ENCODE results near the gene JAML. TPM values are rescaled to one million over a fixed set of nuclear protein-coding genes. Genes with fewer than 3 reads are reported as not detected.

JAML gene
- total RNA-seq, 1 experiment from 2014 or later: not detected

DNA sequence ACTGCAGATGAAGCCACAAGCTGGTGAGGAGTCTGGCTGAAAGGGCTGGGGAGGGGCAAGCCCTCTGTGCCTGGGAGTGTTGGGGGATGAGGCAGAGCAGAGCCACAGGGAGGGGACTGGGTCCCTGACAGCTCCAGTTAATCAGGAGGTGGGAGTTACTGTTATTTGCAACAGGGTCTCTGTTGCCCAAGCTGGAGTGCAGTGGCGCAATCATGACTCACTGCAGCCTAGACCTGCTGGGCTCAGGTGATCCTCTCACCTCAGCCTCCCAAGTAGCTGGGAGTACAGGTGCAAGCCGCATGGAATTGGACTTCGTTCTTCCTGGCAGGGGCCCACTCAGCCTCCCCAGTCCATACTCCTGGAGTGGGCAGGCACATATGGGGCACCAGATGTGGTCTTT is 56.1 kb downstream of the JAML start:
- CTCF ChIA-PET: no interaction called here
- DNase-seq: peak; percentile 31
- intact Hi-C loops (cut with micrococcal nuclease; ENCODE audit: unreplicated experiment): no loop called here
- Mint-ChIP-seq H3K27ac (ENCODE audit: unreplicated experiment) (no peak overlapping the region), H3K4me3 (ENCODE audit: low read depth, unreplicated experiment) (no peak overlapping the region), H3K36me3 (ENCODE audit: insufficient read depth, unreplicated experiment) (no peaks in the 10 kb centered on the region), H3K9me3 (ENCODE audit: low read depth, unreplicated experiment) (no peaks in the 10 kb centered on the region), H3K4me1 (ENCODE audit: low read depth, unreplicated experiment) (no peaks in the 10 kb centered on the region), H3K27me3 (ENCODE audit: unreplicated experiment) (peaks cover 61% of the 10 kb centered on the region)
- no TSS peak for BruUV-seq (replicated peaks)
- TF ChIP-seq, protein P1, sequence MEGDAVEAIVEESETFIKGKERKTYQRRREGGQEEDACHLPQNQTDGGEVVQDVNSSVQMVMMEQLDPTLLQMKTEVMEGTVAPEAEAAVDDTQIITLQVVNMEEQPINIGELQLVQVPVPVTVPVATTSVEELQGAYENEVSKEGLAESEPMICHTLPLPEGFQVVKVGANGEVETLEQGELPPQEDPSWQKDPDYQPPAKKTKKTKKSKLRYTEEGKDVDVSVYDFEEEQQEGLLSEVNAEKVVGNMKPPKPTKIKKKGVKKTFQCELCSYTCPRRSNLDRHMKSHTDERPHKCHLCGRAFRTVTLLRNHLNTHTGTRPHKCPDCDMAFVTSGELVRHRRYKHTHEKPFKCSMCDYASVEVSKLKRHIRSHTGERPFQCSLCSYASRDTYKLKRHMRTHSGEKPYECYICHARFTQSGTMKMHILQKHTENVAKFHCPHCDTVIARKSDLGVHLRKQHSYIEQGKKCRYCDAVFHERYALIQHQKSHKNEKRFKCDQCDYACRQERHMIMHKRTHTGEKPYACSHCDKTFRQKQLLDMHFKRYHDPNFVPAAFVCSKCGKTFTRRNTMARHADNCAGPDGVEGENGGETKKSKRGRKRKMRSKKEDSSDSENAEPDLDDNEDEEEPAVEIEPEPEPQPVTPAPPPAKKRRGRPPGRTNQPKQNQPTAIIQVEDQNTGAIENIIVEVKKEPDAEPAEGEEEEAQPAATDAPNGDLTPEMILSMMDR (IDR thresholded peaks at IDR 0.05; ENCODE audit: unreplicated experiment): no peak

- CTCF ChIA-PET: no interaction called here
- no peak for DNase-seq
- intact Hi-C loops (cut with micrococcal nuclease; ENCODE audit: unreplicated experiment): no loop called here
- TF ChIP-seq, protein P1 (IDR thresholded peaks at IDR 0.05; ENCODE audit: unreplicated experiment): no peak
- no peaks in the 10 kb centered on the region for H3K9me3 Mint-ChIP-seq (ENCODE audit: low read depth, unreplicated experiment)
- no peaks in the 10 kb centered on the region for H3K4me1 Mint-ChIP-seq (ENCODE audit: low read depth, unreplicated experiment)
- peaks cover 61% of the 10 kb centered on the region for H3K27me3 Mint-ChIP-seq (ENCODE audit: unreplicated experiment)
- no peaks in the 10 kb centered on the region for H3K36me3 Mint-ChIP-seq (ENCODE audit: insufficient read depth, unreplicated experiment)
- no peak overlapping the region for H3K27ac Mint-ChIP-seq (ENCODE audit: unreplicated experiment)
- H3K4me3 Mint-ChIP-seq (ENCODE audit: low read depth, unreplicated experiment): no peak overlapping the region
- no TSS peak for BruUV-seq (replicated peaks)
These were observed 56.5 kb downstream of the JAML start for GRCh38 chr11:118168316-118168715.

- intact Hi-C loops (cut with micrococcal nuclease; ENCODE audit: unreplicated experiment): no loop called here
- no TSS peak for BruUV-seq (replicated peaks)
- Mint-ChIP-seq H3K4me3 (ENCODE audit: low read depth, unreplicated experiment) (no peak overlapping the region), H3K9me3 (ENCODE audit: low read depth, unreplicated experiment) (no peaks in the 10 kb centered on the region), H3K36me3 (ENCODE audit: insufficient read depth, unreplicated experiment) (no peaks in the 10 kb centered on the region), H3K4me1 (ENCODE audit: low read depth, unreplicated experiment) (no peaks in the 10 kb centered on the region), H3K27ac (ENCODE audit: unreplicated experiment) (no peak overlapping the region), H3K27me3 (ENCODE audit: unreplicated experiment) (peaks cover 61% of the 10 kb centered on the region)
- TF ChIP-seq, protein P1 (IDR thresholded peaks at IDR 0.05; ENCODE audit: unreplicated experiment): no peak
- CTCF ChIA-PET: no interaction called here
- no peak for DNase-seq
These were observed 56.9 kb downstream of the JAML start for GRCh38 chr11:118167906-118168305.

DNA sequence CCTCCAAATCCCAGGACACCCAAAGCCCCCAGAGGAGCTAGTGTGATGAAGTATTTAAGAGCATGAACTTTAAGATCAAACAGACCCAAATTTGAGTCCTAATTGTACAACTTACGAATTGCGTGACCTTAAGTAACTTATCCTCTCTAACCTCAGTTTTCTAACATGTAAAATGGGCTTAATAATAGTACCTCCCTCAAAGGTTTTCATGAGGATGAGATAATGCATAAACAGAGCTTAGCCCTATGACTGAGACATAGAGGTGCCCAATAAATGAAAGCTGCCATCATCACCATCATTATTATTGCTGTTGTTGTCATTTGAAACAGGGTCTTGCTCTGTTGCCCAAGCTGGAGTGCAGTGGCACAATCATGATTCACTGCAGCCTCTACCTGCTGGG is 57.6 kb downstream of the JAML start:
- Mint-ChIP-seq H3K4me1 (ENCODE audit: low read depth, unreplicated experiment) (no peaks in the 10 kb centered on the region), H3K9me3 (ENCODE audit: low read depth, unreplicated experiment) (no peaks in the 10 kb centered on the region), H3K36me3 (ENCODE audit: insufficient read depth, unreplicated experiment) (no peaks in the 10 kb centered on the region), H3K4me3 (ENCODE audit: low read depth, unreplicated experiment) (no peak overlapping the region), H3K27me3 (ENCODE audit: unreplicated experiment) (peaks cover 61% of the 10 kb centered on the region), H3K27ac (ENCODE audit: unreplicated experiment) (no peak overlapping the region)
- BruUV-seq (replicated peaks): no TSS peak
- intact Hi-C loops (cut with micrococcal nuclease; ENCODE audit: unreplicated experiment): no loop called here
- TF ChIP-seq, protein P1 (IDR thresholded peaks at IDR 0.05; ENCODE audit: unreplicated experiment): no peak
- DNase-seq: no peak
- CTCF ChIA-PET: no interaction called here

DNA sequence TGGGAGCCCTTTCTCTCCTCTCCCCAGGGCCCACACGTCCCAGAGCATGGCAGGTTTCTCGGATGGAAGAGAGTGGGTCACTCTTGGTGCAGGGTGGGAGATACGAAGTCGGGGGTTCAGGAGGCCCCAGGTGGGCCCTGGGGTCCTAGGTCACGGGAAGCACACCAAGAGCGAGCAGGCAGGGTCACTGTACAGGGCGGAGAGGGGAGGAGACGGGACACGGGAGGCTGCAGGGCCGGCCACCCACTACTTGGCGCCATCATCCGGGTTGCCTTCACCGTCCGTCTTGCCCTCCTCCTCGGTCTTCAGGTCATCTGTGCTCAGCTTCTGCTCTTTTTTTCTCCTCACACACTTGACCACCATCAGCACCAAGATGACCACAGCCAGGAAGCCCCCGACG is 58.2 kb downstream of the JAML start:
- Mint-ChIP-seq H3K27me3 (ENCODE audit: unreplicated experiment) (peaks cover 67% of the 10 kb centered on the region), H3K9me3 (ENCODE audit: low read depth, unreplicated experiment) (no peaks in the 10 kb centered on the region), H3K27ac (ENCODE audit: unreplicated experiment) (no peak overlapping the region), H3K4me3 (ENCODE audit: low read depth, unreplicated experiment) (no peak overlapping the region), H3K4me1 (ENCODE audit: low read depth, unreplicated experiment) (no peaks in the 10 kb centered on the region), H3K36me3 (ENCODE audit: insufficient read depth, unreplicated experiment) (no peaks in the 10 kb centered on the region)
- BruUV-seq (replicated peaks): no TSS peak
- TF ChIP-seq, protein P1 (IDR thresholded peaks at IDR 0.05; ENCODE audit: unreplicated experiment): no peak
- intact Hi-C loops (cut with micrococcal nuclease; ENCODE audit: unreplicated experiment): no loop called here
- CTCF ChIA-PET: no interaction called here
- no peak for DNase-seq
